ENCODE measurements around the gene PAEP.

GRCh38 chr9:135608999-135609317 is 47.4 kb downstream of the PAEP start:
- TF ChIP-seq CTCF (IDR thresholded peaks at IDR 0.05): no peak
- no peak for TF ChIP-seq POLR2AphosphoS5 (IDR thresholded peaks at IDR 0.05; ENCODE audit: low read depth, low read length)
- no peak for TF ChIP-seq SIN3A (IDR thresholded peaks at IDR 0.05; ENCODE audit: borderline replicate concordance, insufficient read depth, low read depth, low read length)

Data from Panc1 (cell line).